ENCODE measurements around the gene HEYL. TPM values are rescaled to one million over a fixed set of nuclear protein-coding genes. Genes with fewer than 3 reads are reported as not detected.

The HEYL gene
- total RNA-seq, 2 donors from 2014 or later = 45.6 to 91.2 TPM

Other genes starting within 250 kb of the HEYL start
- not detected for gene BMP8A, start 148.0 kb downstream of the HEYL start, total RNA-seq
- gene PABPC4, start 62.9 kb downstream of the HEYL start, total RNA-seq = 100 to 1,000 TPM in 1 of 2 donors, 10 to 100 TPM in 1; 85.2 to 171 TPM
- gene NT5C1A, start 32.5 kb upstream of the HEYL start, total RNA-seq = 1 to 10 TPM in 1 of 2 donors, not detected in 1; 2.8 TPM
- gene HPCAL4, start 51.8 kb upstream of the HEYL start, total RNA-seq = under 1 TPM in 1 of 2 donors, not detected in 1; 0.35 TPM
- gene PPIE, start 99.2 kb upstream of the HEYL start, total RNA-seq = 10 to 100 TPM; 30.4 to 53.9 TPM
- 1 to 10 TPM; 3.4 to 4.1 TPM for gene OXCT2, start 131.7 kb upstream of the HEYL start, total RNA-seq
- 1 to 10 TPM in 1 of 2 donors, under 1 TPM in 1; 0.27 to 2.5 TPM for gene BMP8B, start 149.2 kb upstream of the HEYL start, total RNA-seq
- gene TRIT1, start 243.9 kb upstream of the HEYL start, total RNA-seq = 10 to 100 TPM; 15.6 to 19.3 TPM

Data from thoracic aorta (tissue), 2 donors.